Keratinocyte (primary cell): ENCODE data around the gene C18orf32. TPM values are rescaled to one million over a fixed set of nuclear protein-coding genes. Genes with fewer than 3 reads are reported as not detected.

Source experiments
- DNase-seq: peaks from one replicate; pipeline ENCODE4 v3.0.0-alpha.2; 2011; ENCODE audit warnings: low read depth, missing footprints, low spot score
- FAIRE-seq: peaks from 2 replicates; lab custom pipeline; 2011; peaks lifted over from hg19 to GRCh38; lab: Jason Lieb, UNC
- H2AFZ ChIP-seq: 2 replicates; pipeline ENCODE4 v1.6.0; 2012; ENCODE audit warnings: low read length, control low read depth, inconsistent platforms; ENCODE audit not compliant: control insufficient read depth
- H3K27ac ChIP-seq: 2 replicates; pipeline ENCODE4 v1.5.1; 2011; ENCODE audit warnings: low read length; ENCODE audit not compliant: control insufficient read depth, insufficient read depth
- H3K27me3 ChIP-seq: 3 replicates; pipeline ENCODE4 v1.6.0; 2011; ENCODE audit warnings: low read length; ENCODE audit not compliant: control insufficient read depth, insufficient read depth; ENCODE audit errors: extremely low read depth
- H3K36me3 ChIP-seq, 2 experiments: 2 replicates in 1 of 2; 3 replicates in 1 of 2; pipeline ENCODE4 v1.5.1; 2011; ENCODE audit warnings: low read length in 2 of 2, mild to moderate bottlenecking in 1 of 2; ENCODE audit not compliant: control insufficient read depth in 2 of 2, insufficient read depth in 2 of 2; ENCODE audit errors: extremely low read depth in 1 of 2
- H3K4me1 ChIP-seq: 3 replicates; pipeline ENCODE4 v1.5.1; 2011; ENCODE audit warnings: low read length; ENCODE audit not compliant: control insufficient read depth, insufficient read depth; ENCODE audit errors: extremely low read depth
- H3K4me2 ChIP-seq: 3 replicates; pipeline ENCODE4 v1.6.0; 2011; ENCODE audit warnings: low read depth, low read length; ENCODE audit not compliant: control insufficient read depth, insufficient read depth; ENCODE audit errors: extremely low read depth
- H3K4me3 ChIP-seq, 3 experiments: fragments of 200-600 bp in 1 of 3; sonication (generic) in 1 of 3; 2 replicates in 2 of 3; 3 replicates in 1 of 3; pipeline ENCODE4 v1.5.1; 2011 to 2016; ENCODE audit warnings: low read length in 3 of 3, mild to moderate bottlenecking in 3 of 3, control low read depth in 2 of 3, inconsistent platforms in 1 of 3, low read depth in 1 of 3, mixed read lengths in 1 of 3, mixed run types in 1 of 3, moderate library complexity in 1 of 3; ENCODE audit not compliant: control insufficient read depth in 2 of 3, insufficient read depth in 2 of 3; ENCODE audit errors: extremely low read depth in 1 of 3
- H3K79me2 ChIP-seq: 2 replicates; pipeline ENCODE4 v1.6.0; 2012; ENCODE audit warnings: low read length; ENCODE audit not compliant: control insufficient read depth, insufficient read depth
- H3K9ac ChIP-seq: 3 replicates; pipeline ENCODE4 v1.6.0; 2011; ENCODE audit warnings: low read length; ENCODE audit not compliant: control insufficient read depth, insufficient read depth; ENCODE audit errors: extremely low read depth
- H3K9me1 ChIP-seq: 3 replicates; pipeline ENCODE4 v1.6.0; 2011; ENCODE audit warnings: low read length; ENCODE audit not compliant: control insufficient read depth, insufficient read depth; ENCODE audit errors: extremely low read depth
- H3K9me3 ChIP-seq: 2 replicates; pipeline ENCODE4 v1.5.1; 2012; ENCODE audit warnings: low read depth, low read length; ENCODE audit not compliant: control insufficient read depth
- H4K20me1 ChIP-seq: 3 replicates; pipeline ENCODE4 v1.6.0; 2011; ENCODE audit warnings: low read length; ENCODE audit not compliant: control insufficient read depth, insufficient read depth; ENCODE audit errors: extremely low read depth
- CTCF ChIP-seq, 3 experiments: IDR thresholded peaks in 1 of 3; conservative IDR thresholded peaks in 1 of 3; optimal IDR thresholded peaks in 1 of 3; 2 replicates in 2 of 3; 3 replicates in 1 of 3; pipeline versions ENCODE3 to v1.5.1; 2011; ENCODE audit warnings: low read length in 3 of 3, mild to moderate bottlenecking in 3 of 3, moderate library complexity in 2 of 3, control low read depth in 1 of 3, inconsistent platforms in 1 of 3; ENCODE audit not compliant: insufficient read depth in 2 of 3; ENCODE audit errors: extremely low read depth in 1 of 3
- EZH2 ChIP-seq: IDR thresholded peaks from one replicate; pipeline ENCODE4 v1.6.1; 2012; ENCODE audit warnings: inconsistent platforms, mild to moderate bottlenecking, low read length, moderate library complexity
- dilution Hi-C: fragments of 300-500 bp; cut with MboI; formaldehyde crosslinking; loops from one replicate; pipeline ENCODE4 v1.7.0; 2020; ENCODE audit warnings: low sequenced_read_pairs; ENCODE audit not compliant: extremely low pct_ligation_motif_present
- polyA plus RNA-seq, 5 experiments: library from polyadenylated mRNA; depleted of rRNA in 3 of 5; stranded (reverse) in 3 of 5; stranded (forward) in 1 of 5; unstranded in 1 of 5; fragments of >200 nt; gene quantifications; 1 replicate in 1 of 5; 2 replicates in 3 of 5; 3 replicates in 1 of 5; pipeline versions ENCODE4 v1.2.1 to v1.2.3, GENCODE V29; 2011 to 2012; ENCODE audit warnings: missing spikeins in 2 of 5, low read depth in 1 of 5, low replicate concordance in 1 of 5
- small RNA-seq, 3 experiments: library from RNA; depleted of rRNA; stranded (forward); fragments of <200 nt; gene quantifications; one replicate each; pipeline ENCODE3, GENCODE V24; 2012; ENCODE audit warnings: low read depth in 3 of 3, low replicate concordance in 1 of 3; ENCODE audit not compliant: insufficient read length in 3 of 3

Gene C18orf32
- polyA plus RNA-seq, 1 donor (not counting 4 experiments of a cell fraction or from before 2014, with no cell fraction given): 35.7 TPM

- Histone ChIP-seq H3K4me3 (no peak overlapping the region), H3K79me2 (peaks cover 7% of the 10 kb centered on the region), H4K20me1 (no peaks in the 10 kb centered on the region), H3K36me3 (no peaks in the 10 kb centered on the region), H3K9me3 (no peaks in the 10 kb centered on the region), H3K9me1 (no peaks in the 10 kb centered on the region), H3K4me1 (peaks cover 11% of the 10 kb centered on the region), H2AFZ (no peak overlapping the region), H3K9ac (no peak overlapping the region), H3K4me2 (no peak overlapping the region), H3K27me3 (no peaks in the 10 kb centered on the region), H3K27ac (no peak overlapping the region)
- no peak for DNase-seq
- TF ChIP-seq EZH2 (no peak), CTCF (optimal IDR thresholded peaks at IDR 0.05 in 1 of 3, IDR thresholded peaks at IDR 0.05 in 1 of 3, conservative IDR thresholded peaks at IDR 0.05 in 1 of 3; ENCODE audit: extremely low read depth in 1 of 3, insufficient read depth in 2 of 3, low read length in 3 of 3) (no peak)
- dilution Hi-C loops: no loop called here
- no peak for FAIRE-seq
These were observed 54.4 kb downstream of the C18orf32 start for GRCh38 chr18:49432602-49433001.

DNA sequence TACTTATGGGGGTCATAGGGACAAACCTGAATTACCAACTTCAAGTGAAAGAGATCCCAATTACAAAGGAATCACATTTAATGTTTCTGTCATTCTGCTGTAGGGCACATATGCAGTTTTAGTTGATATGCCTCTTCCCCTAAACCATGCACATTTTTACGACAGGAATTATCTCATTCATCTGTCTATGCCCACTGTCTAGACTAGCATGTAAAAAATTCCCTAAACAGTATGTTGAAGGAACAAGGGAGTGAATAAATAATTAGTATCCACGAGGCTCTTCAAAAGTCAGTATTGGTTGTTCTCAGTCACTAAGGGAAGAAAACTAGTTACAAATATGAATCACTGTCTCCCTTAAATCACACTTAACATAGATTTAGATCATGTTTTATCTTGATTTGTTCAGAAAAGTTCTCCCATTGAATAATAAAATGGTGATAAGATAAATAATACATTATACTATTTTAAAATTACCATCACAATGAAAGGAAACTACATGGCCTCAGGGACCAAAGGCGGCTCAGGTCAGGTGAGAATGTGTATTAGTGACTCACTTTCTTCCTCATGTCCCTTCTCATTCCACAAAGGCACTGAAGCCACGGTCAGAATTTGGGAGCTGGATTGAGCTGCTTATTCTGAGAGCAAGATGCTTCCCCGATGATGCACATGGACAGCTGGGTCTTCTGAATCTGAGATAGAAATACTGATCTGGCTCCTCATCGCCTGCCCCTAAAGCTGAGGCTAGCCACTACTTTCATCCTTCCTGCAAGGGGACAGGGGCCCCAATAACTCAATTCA lies 55.7 kb downstream of the C18orf32 start:
- H3K79me2 ChIP-seq: peaks cover 7% of the 10 kb centered on the region
- no peaks in the 10 kb centered on the region for H3K27me3 ChIP-seq
- TF ChIP-seq CTCF (optimal IDR thresholded peaks at IDR 0.05 in 1 of 3, IDR thresholded peaks at IDR 0.05 in 1 of 3, conservative IDR thresholded peaks at IDR 0.05 in 1 of 3; ENCODE audit: extremely low read depth in 1 of 3, insufficient read depth in 2 of 3, low read length in 3 of 3) (no peak), EZH2 (no peak)
- H3K4me1 ChIP-seq: peaks cover 11% of the 10 kb centered on the region
- no peak overlapping the region for H3K4me3 ChIP-seq
- H3K36me3 ChIP-seq: no peaks in the 10 kb centered on the region
- H3K9ac ChIP-seq: no peak overlapping the region
- H3K4me2 ChIP-seq: peak overlapping the region; percentile 15
- no peaks in the 10 kb centered on the region for H4K20me1 ChIP-seq
- peak overlapping the region; percentile 53 for H3K27ac ChIP-seq
- DNase-seq: peak; percentile 35
- peak; percentile 76 for FAIRE-seq
- dilution Hi-C loops: no loop called here
- no peaks in the 10 kb centered on the region for H3K9me1 ChIP-seq
- no peaks in the 10 kb centered on the region for H3K9me3 ChIP-seq
- no peak overlapping the region for H2AFZ ChIP-seq

Small RNA genes within 50 kb of the gene (small RNA-seq; reads per million reads assigned to genes)
- gene SNORD58A (0 reads per million in 3 experiments), gene SNORD58C (0 reads per million in 3 experiments)

Other genes with a start within 250 kb of the C18orf32 start
- gene DYM, start 26.6 kb downstream of the C18orf32 start, polyA plus RNA-seq: 26.0 to 52.9 TPM (median 46.0 TPM) in 3 replicates
- gene RPL17, start 5.2 kb upstream of the C18orf32 start, polyA plus RNA-seq: 3,809 to 4,739 TPM (median 4,388 TPM) in 3 replicates
- 200 to 263 TPM (median 241 TPM) in 3 replicates for gene LIPG, start 74.8 kb upstream of the C18orf32 start, polyA plus RNA-seq